Measurements from ENCODE around the gene KRT8. TPM values are rescaled to one million over a fixed set of nuclear protein-coding genes. Genes with fewer than 3 reads are reported as not detected.

The KRT8 gene
- total RNA-seq, 1 donor from 2014 or later: 8.3 TPM

DNA sequence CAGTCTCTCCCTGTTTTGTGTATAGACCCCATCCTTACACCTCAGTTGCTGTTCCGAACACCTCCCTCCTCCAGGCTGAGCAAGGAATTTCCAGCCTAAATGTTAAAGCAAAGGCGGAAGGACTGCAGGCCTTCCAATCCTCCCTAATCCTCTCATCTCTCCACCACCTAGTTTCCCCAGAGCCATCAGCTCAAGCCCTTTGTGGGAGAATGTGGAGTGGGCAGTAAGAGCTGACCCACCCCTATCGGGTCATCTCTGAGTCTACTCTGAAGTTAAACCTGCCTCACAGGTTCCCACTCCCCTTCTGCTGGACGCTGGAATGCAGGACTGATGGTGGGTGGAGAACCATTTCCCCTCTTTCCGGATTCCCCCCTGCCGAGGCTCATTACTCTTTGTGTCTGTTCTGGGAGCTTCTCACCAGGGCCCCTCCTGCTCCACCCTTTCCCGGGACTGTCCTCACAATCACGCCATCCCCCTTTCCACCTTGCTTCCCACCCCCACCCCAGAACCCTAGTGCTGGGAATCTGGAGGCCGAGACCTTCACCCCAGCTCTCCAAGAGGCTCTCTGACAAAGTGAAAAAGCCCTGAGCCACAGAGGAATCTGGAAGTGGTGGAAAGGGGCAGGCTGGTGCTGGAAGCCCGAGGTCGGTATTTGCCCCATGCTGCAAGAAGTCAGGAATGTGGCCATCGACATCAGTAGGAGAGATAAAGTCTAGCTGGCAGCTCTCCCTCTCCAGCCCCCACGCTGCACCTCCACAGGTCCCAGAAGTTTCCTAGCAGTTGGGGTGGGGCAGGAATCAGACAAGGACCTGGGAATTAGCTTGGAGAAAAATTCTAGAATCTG, 40.7 kb upstream of the KRT8 start:
- Mint-ChIP-seq H3K4me3 (peak overlapping the region; percentile 23), H3K27ac (ENCODE audit: unreplicated experiment) (peak overlapping the region; percentile 1), H3K4me1 (peaks cover 23% of the 10 kb centered on the region), H3K27me3 (ENCODE audit: low read depth) (peaks cover 24% of the 10 kb centered on the region), H3K36me3 (ENCODE audit: low read depth) (no peaks in the 10 kb centered on the region), H3K9me3 (no peaks in the 10 kb centered on the region)
- TF ChIP-seq, protein P1, sequence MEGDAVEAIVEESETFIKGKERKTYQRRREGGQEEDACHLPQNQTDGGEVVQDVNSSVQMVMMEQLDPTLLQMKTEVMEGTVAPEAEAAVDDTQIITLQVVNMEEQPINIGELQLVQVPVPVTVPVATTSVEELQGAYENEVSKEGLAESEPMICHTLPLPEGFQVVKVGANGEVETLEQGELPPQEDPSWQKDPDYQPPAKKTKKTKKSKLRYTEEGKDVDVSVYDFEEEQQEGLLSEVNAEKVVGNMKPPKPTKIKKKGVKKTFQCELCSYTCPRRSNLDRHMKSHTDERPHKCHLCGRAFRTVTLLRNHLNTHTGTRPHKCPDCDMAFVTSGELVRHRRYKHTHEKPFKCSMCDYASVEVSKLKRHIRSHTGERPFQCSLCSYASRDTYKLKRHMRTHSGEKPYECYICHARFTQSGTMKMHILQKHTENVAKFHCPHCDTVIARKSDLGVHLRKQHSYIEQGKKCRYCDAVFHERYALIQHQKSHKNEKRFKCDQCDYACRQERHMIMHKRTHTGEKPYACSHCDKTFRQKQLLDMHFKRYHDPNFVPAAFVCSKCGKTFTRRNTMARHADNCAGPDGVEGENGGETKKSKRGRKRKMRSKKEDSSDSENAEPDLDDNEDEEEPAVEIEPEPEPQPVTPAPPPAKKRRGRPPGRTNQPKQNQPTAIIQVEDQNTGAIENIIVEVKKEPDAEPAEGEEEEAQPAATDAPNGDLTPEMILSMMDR (conservative IDR thresholded peaks at IDR 0.05): no peak
- DNase-seq (ENCODE audit: low read depth, low spot score): no peak

DNA sequence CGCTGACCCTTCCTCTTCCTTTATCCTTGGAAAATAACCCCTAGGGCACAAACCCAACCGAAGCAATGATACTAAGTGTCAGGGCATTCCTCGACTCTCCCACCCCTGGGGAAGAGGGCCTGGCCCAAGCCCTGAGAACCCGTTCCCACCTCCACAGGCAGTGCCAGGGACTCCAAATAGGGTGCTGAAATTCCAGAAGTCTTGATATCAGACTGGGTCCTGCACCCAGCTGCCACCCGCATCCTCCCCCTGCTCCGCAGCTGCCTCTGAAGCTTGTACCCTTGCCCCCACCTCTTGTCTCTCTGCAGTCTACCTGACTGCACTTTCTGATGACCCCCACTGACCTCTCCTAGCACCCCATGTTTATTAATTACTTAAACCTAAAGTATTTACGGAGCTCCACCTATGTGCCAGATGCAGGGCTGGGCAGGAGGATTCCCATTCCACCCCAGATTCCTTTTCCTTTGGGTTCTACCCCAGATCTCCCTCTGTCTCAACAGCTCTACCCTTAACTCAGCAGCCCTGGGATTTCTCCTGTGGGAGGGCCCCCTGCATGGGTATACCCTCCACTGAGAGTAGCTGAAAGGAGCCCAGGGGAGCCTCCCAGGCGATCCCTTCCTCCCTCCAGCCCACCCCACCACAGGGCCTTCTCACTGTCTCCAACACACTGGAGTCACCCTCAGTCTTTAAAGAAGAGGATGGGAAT, 40.0 kb upstream of the KRT8 start:
- TF ChIP-seq, protein P1 (conservative IDR thresholded peaks at IDR 0.05): no peak
- H3K27ac Mint-ChIP-seq (ENCODE audit: unreplicated experiment): no peak overlapping the region
- peaks cover 19% of the 10 kb centered on the region for H3K27me3 Mint-ChIP-seq (ENCODE audit: low read depth)
- H3K36me3 Mint-ChIP-seq (ENCODE audit: low read depth): no peaks in the 10 kb centered on the region
- H3K4me1 Mint-ChIP-seq: peaks cover 22% of the 10 kb centered on the region
- no peaks in the 10 kb centered on the region for H3K9me3 Mint-ChIP-seq
- no peak for DNase-seq (ENCODE audit: low read depth, low spot score)
- no peak overlapping the region for H3K4me3 Mint-ChIP-seq

DNA sequence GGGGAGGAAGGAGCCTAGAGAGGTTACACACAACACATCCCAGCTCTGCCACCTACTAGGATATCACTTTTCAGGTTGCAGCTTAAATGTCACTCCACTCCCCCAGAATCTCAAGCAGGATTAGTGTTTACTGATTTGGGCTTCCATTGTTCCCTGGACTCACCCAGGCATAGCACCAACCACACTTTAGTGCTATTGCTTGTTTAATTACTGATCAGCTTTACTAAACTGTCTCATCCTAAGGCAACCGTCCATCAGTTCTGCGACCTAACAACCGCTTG, 38.0 kb upstream of the KRT8 start:
- DNase-seq (ENCODE audit: low read depth, low spot score): no peak
- TF ChIP-seq, protein P1 (conservative IDR thresholded peaks at IDR 0.05): no peak
- no peak overlapping the region for H3K4me3 Mint-ChIP-seq
- peak overlapping the region; percentile 32 for H3K27ac Mint-ChIP-seq (ENCODE audit: unreplicated experiment)
- H3K27me3 Mint-ChIP-seq (ENCODE audit: low read depth): peaks cover 5% of the 10 kb centered on the region
- no peaks in the 10 kb centered on the region for H3K9me3 Mint-ChIP-seq
- H3K36me3 Mint-ChIP-seq (ENCODE audit: low read depth): no peaks in the 10 kb centered on the region
- H3K4me1 Mint-ChIP-seq: peaks cover 14% of the 10 kb centered on the region

DNA sequence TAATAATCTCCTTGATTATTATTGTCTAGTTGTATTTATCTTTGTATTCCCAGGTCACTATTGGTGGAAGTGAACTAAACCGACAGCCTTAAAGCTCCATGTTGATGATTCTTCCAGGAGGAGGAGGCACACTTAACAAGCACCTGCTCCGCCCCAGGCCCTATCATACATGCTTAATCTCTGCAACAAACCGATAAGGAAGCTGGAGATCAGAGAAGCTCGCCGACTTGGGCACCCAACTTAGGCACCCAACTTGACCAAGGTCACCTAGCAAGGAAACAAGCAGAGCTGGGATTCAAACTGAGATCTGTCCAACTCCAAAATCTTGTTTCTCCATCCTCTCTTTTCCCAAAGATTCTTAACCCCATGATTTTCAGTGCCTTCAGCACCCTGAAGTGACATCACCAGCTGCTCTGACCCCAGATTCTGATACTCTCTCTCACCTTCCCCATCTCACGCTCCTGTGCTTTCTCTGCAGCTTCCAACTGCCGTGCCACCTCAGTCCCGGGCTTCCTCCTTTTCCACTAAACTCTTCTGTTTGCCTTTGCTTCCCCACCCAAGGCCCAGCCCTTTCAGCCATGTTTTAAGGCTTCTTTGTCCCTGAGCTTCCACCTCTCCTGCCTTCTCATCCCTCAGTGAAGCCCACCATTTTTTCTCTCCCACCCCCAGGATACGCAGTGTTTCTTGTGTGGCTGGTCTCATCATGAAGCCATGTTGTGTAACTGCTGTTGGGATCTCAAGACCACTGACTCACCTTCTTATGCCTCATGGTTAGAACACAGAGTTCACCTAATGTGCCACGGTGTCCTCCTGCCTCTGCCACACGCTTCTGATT, 37.4 kb upstream of the KRT8 start:
- no peaks in the 10 kb centered on the region for H3K36me3 Mint-ChIP-seq (ENCODE audit: low read depth)
- H3K27me3 Mint-ChIP-seq (ENCODE audit: low read depth): peaks cover 2% of the 10 kb centered on the region
- H3K27ac Mint-ChIP-seq (ENCODE audit: unreplicated experiment): peak overlapping the region; percentile 32
- H3K4me1 Mint-ChIP-seq: peaks cover 12% of the 10 kb centered on the region
- no peak overlapping the region for H3K4me3 Mint-ChIP-seq
- TF ChIP-seq, protein P1 (conservative IDR thresholded peaks at IDR 0.05): no peak
- DNase-seq (ENCODE audit: low read depth, low spot score): no peak
- H3K9me3 Mint-ChIP-seq: no peaks in the 10 kb centered on the region

DNA sequence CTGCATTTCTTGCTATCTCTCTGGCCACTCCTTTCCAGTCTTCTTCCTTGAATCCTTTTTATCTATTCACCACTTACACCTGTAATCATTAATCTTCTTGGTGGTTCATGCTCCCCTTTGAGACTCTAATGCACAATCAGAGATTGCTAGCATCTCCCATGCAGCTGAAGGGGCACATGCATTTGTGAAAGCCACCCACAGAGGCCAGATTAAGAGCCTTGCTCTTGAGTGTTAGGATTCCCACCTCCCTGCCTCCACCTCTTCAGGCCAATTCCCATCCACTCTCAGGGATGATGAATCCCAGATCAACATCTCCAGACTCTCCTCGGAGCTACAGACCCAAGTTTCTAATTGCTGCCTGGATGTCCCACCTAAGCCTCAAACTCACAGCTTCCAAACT, 24.7 kb upstream of the KRT8 start:
- Mint-ChIP-seq H3K36me3 (ENCODE audit: low read depth) (no peaks in the 10 kb centered on the region), H3K9me3 (no peaks in the 10 kb centered on the region), H3K4me3 (no peak overlapping the region), H3K27ac (ENCODE audit: unreplicated experiment) (no peak overlapping the region), H3K4me1 (peaks cover 19% of the 10 kb centered on the region), H3K27me3 (ENCODE audit: low read depth) (no peaks in the 10 kb centered on the region)
- DNase-seq (ENCODE audit: low read depth, low spot score): no peak
- TF ChIP-seq, protein P1 (conservative IDR thresholded peaks at IDR 0.05): no peak

All from neural crest cell (in vitro differentiated cells).